SK-N-SH treated with all-trans-retinoic acid at 6 μM for 48 hours (cell line): ENCODE data around the gene FARS2.

ENCODE experiments used
- ARNTL ChIP-seq: fragments of 450-650 bp; formaldehyde crosslinking; IDR thresholded peaks from 2 replicates; pipeline ENCODE4 v1.5.0; 2020; ENCODE audit warnings: low read depth, mild to moderate bottlenecking, moderate library complexity, borderline replicate concordance
- RARB ChIP-seq: fragments of 250-450 bp; sonication (Bioruptor Pico); IDR thresholded peaks from 2 replicates; pipeline ENCODE4 v1.8.0; 2021; ENCODE audit warnings: mild to moderate bottlenecking, moderate library complexity
- SNAI2 ChIP-seq: fragments of 250-450 bp; sonication (Bioruptor Pico); IDR thresholded peaks from 2 replicates; pipeline ENCODE4 v1.5.0; 2020; ENCODE audit warnings: mild to moderate bottlenecking, moderate library complexity
- ZFP3 ChIP-seq: fragments of 250-450 bp; sonication (Bioruptor Pico); IDR thresholded peaks from 2 replicates; pipeline ENCODE4 v1.5.0; 2020; ENCODE audit warnings: mild to moderate bottlenecking, moderate library complexity
- TF ChIP-seq, protein P1 (sequence below): fragments of 250-450 bp; sonication (Bioruptor Pico); IDR thresholded peaks from 2 replicates; pipeline ENCODE4 v1.5.0; 2020; ENCODE audit warnings: mild to moderate bottlenecking, moderate library complexity
- TF ChIP-seq, protein P2 (sequence below): fragments of 250-450 bp; sonication (Bioruptor Pico); IDR thresholded peaks from 2 replicates; pipeline ENCODE4 v1.5.1; 2020; ENCODE audit warnings: low read depth, mild to moderate bottlenecking, moderate library complexity

DNA sequence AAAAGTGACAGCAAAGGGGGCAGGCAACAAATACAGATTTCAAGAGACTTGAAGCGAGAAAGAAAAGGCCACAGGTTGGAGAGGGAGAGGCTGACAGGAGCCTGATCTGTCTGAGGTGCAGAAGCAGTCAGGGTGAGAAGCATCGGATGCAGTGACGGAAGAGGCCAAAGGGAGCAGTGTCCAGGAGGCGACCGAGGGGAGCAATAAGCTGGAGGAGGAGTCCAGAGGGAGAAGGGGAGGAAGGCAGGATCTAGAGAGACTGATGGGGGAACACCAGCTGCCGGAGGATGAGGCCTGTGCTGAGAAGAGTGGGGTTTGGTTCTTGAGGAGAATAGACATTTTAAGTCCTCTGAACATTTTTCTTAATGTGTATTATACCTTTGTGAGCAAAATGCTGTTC lies 23.8 kb downstream of the FARS2 start:
- TF ChIP-seq SNAI2 (no peak), RARB (CRISPR knock-in tag) (no peak), ZFP3 (no peak), ARNTL (CRISPR knock-in tag) (no peak)
- TF ChIP-seq, protein P1, sequence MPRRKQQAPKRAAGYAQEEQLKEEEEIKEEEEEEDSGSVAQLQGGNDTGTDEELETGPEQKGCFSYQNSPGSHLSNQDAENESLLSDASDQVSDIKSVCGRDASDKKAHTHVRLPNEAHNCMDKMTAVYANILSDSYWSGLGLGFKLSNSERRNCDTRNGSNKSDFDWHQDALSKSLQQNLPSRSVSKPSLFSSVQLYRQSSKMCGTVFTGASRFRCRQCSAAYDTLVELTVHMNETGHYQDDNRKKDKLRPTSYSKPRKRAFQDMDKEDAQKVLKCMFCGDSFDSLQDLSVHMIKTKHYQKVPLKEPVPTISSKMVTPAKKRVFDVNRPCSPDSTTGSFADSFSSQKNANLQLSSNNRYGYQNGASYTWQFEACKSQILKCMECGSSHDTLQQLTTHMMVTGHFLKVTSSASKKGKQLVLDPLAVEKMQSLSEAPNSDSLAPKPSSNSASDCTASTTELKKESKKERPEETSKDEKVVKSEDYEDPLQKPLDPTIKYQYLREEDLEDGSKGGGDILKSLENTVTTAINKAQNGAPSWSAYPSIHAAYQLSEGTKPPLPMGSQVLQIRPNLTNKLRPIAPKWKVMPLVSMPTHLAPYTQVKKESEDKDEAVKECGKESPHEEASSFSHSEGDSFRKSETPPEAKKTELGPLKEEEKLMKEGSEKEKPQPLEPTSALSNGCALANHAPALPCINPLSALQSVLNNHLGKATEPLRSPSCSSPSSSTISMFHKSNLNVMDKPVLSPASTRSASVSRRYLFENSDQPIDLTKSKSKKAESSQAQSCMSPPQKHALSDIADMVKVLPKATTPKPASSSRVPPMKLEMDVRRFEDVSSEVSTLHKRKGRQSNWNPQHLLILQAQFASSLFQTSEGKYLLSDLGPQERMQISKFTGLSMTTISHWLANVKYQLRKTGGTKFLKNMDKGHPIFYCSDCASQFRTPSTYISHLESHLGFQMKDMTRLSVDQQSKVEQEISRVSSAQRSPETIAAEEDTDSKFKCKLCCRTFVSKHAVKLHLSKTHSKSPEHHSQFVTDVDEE (CRISPR knock-in tag), result no peak
- TF ChIP-seq, protein P2, sequence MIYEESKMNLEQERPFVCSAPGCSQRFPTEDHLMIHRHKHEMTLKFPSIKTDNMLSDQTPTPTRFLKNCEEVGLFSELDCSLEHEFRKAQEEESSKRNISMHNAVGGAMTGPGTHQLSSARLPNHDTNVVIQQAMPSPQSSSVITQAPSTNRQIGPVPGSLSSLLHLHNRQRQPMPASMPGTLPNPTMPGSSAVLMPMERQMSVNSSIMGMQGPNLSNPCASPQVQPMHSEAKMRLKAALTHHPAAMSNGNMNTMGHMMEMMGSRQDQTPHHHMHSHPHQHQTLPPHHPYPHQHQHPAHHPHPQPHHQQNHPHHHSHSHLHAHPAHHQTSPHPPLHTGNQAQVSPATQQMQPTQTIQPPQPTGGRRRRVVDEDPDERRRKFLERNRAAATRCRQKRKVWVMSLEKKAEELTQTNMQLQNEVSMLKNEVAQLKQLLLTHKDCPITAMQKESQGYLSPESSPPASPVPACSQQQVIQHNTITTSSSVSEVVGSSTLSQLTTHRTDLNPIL (CRISPR knock-in tag), result no peak
